Heart left ventricle (tissue), 16 donors: Measurements from ENCODE around the gene F11R. TPM values are rescaled to one million over a fixed set of nuclear protein-coding genes. Genes with fewer than 3 reads are reported as not detected.

Experiments used
- ATAC-seq, 4 donors: fragments of 200-7000 bp; cut with Tn5 transposase; one replicate each; pipeline ENCODE4 v1.9.1; 2020 to 2022; ENCODE audit warnings: moderate library complexity in 4 of 4, mild to moderate bottlenecking in 3 of 4, moderate number of reproducible peaks in 1 of 4
- DNase-seq, 5 donors: peaks; one replicate each; pipeline ENCODE4 v3.0.0-alpha.2; 2020
- H3K27ac ChIP-seq, 12 donors: fragments of 200-600 bp; sonication (generic) in 4 of 12; one replicate each; pipeline versions ENCODE4 v1.5.0 to v1.8.0; 2016 to 2022; ENCODE audit warnings: mild to moderate bottlenecking in 2 of 12
- H3K27me3 ChIP-seq, 9 donors: fragments of 200-600 bp; sonication (generic) in 2 of 9; one replicate each; pipeline versions ENCODE4 v1.5.1 to v1.8.0; 2016 to 2022; ENCODE audit warnings: mild to moderate bottlenecking in 3 of 9
- H3K36me3 ChIP-seq, 9 donors: fragments of 200-600 bp; sonication (generic) in 2 of 9; one replicate each; pipeline versions ENCODE4 v1.5.0 to v1.8.0; 2018 to 2022; ENCODE audit warnings: mild to moderate bottlenecking in 2 of 9
- H3K4me1 ChIP-seq, 12 donors: fragments of 200-600 bp; sonication (generic) in 4 of 12; one replicate each; pipeline versions ENCODE4 v1.5.0 to v1.8.0; 2016 to 2022; ENCODE audit warnings: mild to moderate bottlenecking in 3 of 12
- H3K4me3 ChIP-seq, 12 donors: fragments of 200-600 bp; sonication (generic) in 4 of 12; one replicate each; pipeline versions ENCODE4 v1.5.0 to v1.8.0; 2017 to 2022; ENCODE audit warnings: mild to moderate bottlenecking in 9 of 12, moderate library complexity in 4 of 12
- H3K9me3 ChIP-seq, 12 donors: fragments of 200-600 bp; sonication (generic) in 4 of 12; one replicate each; pipeline versions ENCODE4 v1.5.0 to v1.8.0; 2016 to 2022; ENCODE audit warnings: mild to moderate bottlenecking in 1 of 12
- POLR2A ChIP-seq, 2 donors: fragments of 450-650 bp; IDR thresholded peaks; one replicate each; pipeline ENCODE4 v1.6.1; 2017; ENCODE audit warnings: antibody characterized with exemption in 2 of 2, mild to moderate bottlenecking in 2 of 2, moderate library complexity in 2 of 2
- WGBS, 4 donors: extraction: QIAGEN DNeasy Blood & Tissue Kit in 2 of 4; methylation state at CpG; one replicate each; pipeline versions ENCODE4 v1.1.5 to v1.1.7; 2013 to 2018; 5-methylcytosine and 5-hydroxymethylcytosine counted together
- intact Hi-C, 10 donors: fragments of 100-400 bp; cut with DNase I; formaldehyde crosslinking; loops; one replicate each; pipeline versions ENCODE4 v1.11.1 to v1.14.2; 2022
- polyA plus RNA-seq, 2 donors: library from polyadenylated mRNA; stranded (reverse); fragments of 200-250 nt; gene quantifications; one replicate each; pipeline ENCODE4 v1.2.3, GENCODE V29; 2013
- total RNA-seq, 9 donors: library from RNA; depleted of rRNA in 2 of 9; stranded (reverse); fragments of >200 nt in 2 of 9; fragmentation: NEBNext Ultra II Directional in 3 of 9; extraction: Animal tissue kit (Norgen Biotek cat#: 25700) in 3 of 9; gene quantifications; one replicate each; pipeline versions ENCODE4 v1.1.0 to v1.2.4, GENCODE V29; 2016 to 2023
- TF ChIP-seq, protein P1 (sequence below), 12 donors: fragments of 200-600 bp; sonication (generic) in 4 of 12; IDR thresholded peaks; one replicate each; pipeline versions ENCODE4 v1.5.0 to v1.8.0; 2018 to 2022; ENCODE audit warnings: antibody characterized with exemption in 12 of 12, mild to moderate bottlenecking in 5 of 12
- donor health status: ischemic (EF 13 %, LVEDD 7.1; RV severe dilation, severe dysfunction).
- donor health status: healthy with polysubstance abuse.
- donor health status: DM: no; HTN: yes; CAD: no.
- donor health status: DM: no; HTN: no; CAD: no.
- donor health status: ischemic (EF 25% LVEDD 6.9; RV normal size, moderate dysfunction).
- donor health status: ischemic (EF 25% LVEDD 5.7; RV mildly dilated, moderate dysfunction).
- donor health status: healthy.
- donor health status: DM: yes; HTN: yes; CAD: no.
- donor health status: ischemic (EF 35%, LVEDD 5.7; RV mildly dilated, moderate dysfunction).
- donor health status: nonischemic (EF 11% LVEDD 7.7; RV severe dilation, severe dysfunction).
- donor health status: DM: yes; HTN: yes; CAD: no.
- donor health status: PGD.
- donor health status: ischemic (EF 29% LVEDD 5.4; RV normal size, mild dysfunction).
- donor health status: nonischemic (EF 23%, LVEDD 6.1; RV moderate dilation, normal function).

The F11R gene
- total and polyA plus RNA-seq, 11 donors: 7.4 to 23.4 (median 10.9) TPM

DNA sequence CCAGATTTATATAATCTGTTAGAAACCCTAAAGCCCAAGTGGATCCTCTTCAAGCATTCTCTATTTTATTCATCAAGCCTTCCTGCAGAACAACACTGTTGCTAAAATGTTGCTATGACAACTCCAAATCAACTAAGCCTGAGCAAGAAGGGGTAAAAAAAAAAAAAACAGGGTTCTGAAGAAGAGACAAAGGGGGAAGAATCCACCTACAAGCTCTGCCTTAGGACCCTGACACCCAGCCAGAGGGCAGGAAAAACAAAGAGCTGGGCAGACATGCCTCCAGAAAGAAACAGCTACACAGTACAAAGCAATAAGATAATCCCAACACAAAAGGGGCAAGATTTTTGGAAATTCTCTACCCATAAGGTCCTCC lies 23.6 kb upstream of the F11R start:
- peaks cover 0 to 46% (median 15%) of the 10 kb centered on the region in 12 donors for H3K4me1 ChIP-seq
- peak overlapping the region; percentile 69 to 99 (median 82) for H3K4me3 ChIP-seq
- intact Hi-C loops: loop anchor here in 9 of 10 donors (2.0 to 10.0 kb wide), 5 partner anchors 24 to 90 kb away; partner anchors contain the start of genes DEDD (in 3 of the 9), F11R (in 2 of the 9) and KLHDC9 (in 1 of the 9)
- no peak for TF ChIP-seq POLR2A (IDR thresholded peaks at IDR 0.05)
- TF ChIP-seq, protein P1, sequence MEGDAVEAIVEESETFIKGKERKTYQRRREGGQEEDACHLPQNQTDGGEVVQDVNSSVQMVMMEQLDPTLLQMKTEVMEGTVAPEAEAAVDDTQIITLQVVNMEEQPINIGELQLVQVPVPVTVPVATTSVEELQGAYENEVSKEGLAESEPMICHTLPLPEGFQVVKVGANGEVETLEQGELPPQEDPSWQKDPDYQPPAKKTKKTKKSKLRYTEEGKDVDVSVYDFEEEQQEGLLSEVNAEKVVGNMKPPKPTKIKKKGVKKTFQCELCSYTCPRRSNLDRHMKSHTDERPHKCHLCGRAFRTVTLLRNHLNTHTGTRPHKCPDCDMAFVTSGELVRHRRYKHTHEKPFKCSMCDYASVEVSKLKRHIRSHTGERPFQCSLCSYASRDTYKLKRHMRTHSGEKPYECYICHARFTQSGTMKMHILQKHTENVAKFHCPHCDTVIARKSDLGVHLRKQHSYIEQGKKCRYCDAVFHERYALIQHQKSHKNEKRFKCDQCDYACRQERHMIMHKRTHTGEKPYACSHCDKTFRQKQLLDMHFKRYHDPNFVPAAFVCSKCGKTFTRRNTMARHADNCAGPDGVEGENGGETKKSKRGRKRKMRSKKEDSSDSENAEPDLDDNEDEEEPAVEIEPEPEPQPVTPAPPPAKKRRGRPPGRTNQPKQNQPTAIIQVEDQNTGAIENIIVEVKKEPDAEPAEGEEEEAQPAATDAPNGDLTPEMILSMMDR (IDR thresholded peaks at IDR 0.05): no peak
- ATAC-seq (no peak), DNase-seq (no peak)
- H3K9me3 ChIP-seq: no peaks in the 10 kb centered on the region
- no peaks in the 10 kb centered on the region for H3K27me3 ChIP-seq
- H3K36me3 ChIP-seq: peaks cover 0 to 54% (median 38%) of the 10 kb centered on the region in 9 donors
- peak overlapping the region; percentile 87 to 98 (median 96) for H3K27ac ChIP-seq

DNA sequence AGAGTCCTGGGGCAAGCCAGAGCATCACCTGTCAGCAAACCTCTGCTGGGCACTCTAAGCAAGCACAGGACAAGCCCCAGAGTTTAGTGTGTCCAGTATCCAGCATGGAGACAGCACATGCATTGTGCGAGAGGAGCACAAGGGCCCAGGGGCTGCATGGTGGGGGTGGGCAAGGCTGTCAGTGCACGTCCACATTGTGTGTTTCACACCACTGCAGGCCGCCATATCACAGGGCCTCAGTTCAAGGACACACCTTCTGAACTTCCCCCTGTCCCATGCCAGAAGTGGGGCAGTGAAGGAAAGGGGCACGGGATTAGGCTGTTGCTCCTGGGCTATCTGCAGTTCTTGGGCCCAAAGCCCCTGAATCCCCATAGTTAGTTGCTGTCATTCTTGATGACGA lies 18.6 kb upstream of the F11R start:
- ATAC-seq (peak in 1 of 4 donors; percentile 6), DNase-seq (no peak)
- H3K4me1 ChIP-seq: peaks cover 0 to 35% (median 13%) of the 10 kb centered on the region in 12 donors
- H3K27ac ChIP-seq: no peak overlapping the region
- intact Hi-C loops: loop anchor here in 1 of 10 donors (2.0 kb wide), 1 partner anchor 39 kb away; no protein-coding TSS in a partner anchor
- peaks cover 0 to 51% (median 42%) of the 10 kb centered on the region in 9 donors for H3K36me3 ChIP-seq
- TF ChIP-seq, protein P1 (IDR thresholded peaks at IDR 0.05): no peak
- TF ChIP-seq POLR2A (IDR thresholded peaks at IDR 0.05): no peak
- WGBS, 4 donors: 74 to 91% (median 86%) methylated on average over 5 of the region's 5 CpGs
- no peaks in the 10 kb centered on the region for H3K9me3 ChIP-seq
- H3K4me3 ChIP-seq: no peak overlapping the region
- H3K27me3 ChIP-seq: no peaks in the 10 kb centered on the region

- intact Hi-C loops: loop anchor here in 1 of 10 donors (2.0 kb wide), 1 partner anchor 38 kb away; no protein-coding TSS in a partner anchor
- H3K27ac ChIP-seq: peak overlapping the region in 2 of 12 donors; percentile 46 to 62
- no peaks in the 10 kb centered on the region for H3K27me3 ChIP-seq
- TF ChIP-seq, protein P1 (IDR thresholded peaks at IDR 0.05): no peak
- TF ChIP-seq POLR2A (IDR thresholded peaks at IDR 0.05): no peak
- H3K9me3 ChIP-seq: no peaks in the 10 kb centered on the region
- H3K4me3 ChIP-seq: peak overlapping the region in 11 of 12 donors; percentile 34 to 71 (median 52)
- peaks cover 0 to 31% (median 9%) of the 10 kb centered on the region in 12 donors for H3K4me1 ChIP-seq
- WGBS, 4 donors: 15 to 36% (median 26%) methylated on average over 3 of the region's 3 CpGs
- ATAC-seq (no peak), DNase-seq (no peak)
- H3K36me3 ChIP-seq: peaks cover 0 to 51% (median 42%) of the 10 kb centered on the region in 9 donors
Observed at GRCh38 chr1:161039154-161039545, 18.2 kb upstream of the F11R start.

DNA sequence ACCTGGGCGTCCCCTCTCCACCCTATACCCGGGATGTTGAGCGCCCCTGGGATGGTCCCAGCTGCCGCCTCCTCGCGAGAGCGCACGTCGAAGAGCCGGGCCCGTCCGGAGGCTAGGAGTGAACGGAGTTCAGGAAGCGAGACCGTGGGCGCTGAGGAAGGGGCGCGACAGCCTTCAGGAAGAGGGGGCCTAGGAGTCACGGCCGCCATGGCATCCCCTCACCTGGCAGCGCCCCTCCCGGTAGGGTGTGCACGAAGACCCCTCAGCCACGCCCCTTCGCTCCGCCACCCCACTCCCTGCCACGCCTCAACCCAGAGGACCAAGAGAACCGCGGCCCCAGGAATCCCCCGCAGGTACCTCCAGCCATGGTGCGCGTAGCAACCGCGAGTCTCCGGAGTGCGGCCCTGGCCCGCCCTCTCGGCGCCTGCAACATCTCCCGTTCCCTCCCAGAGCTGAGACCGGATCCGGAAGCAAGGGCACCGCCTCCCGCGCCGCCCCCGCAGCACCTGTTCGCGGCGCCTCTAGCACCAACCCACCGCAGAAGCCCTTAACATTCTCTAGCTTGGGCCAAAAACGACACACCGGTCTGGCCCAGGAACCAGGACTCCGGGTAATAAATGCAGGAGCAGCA lies 17.7 kb upstream of the F11R start, which contains the start of gene TSTD1:
Gene TSTD1 (minus strand): TSS at position 442 of the 631 bp plus-strand sequence. CDS start 75 bp downstream, at position 367.
- Histone ChIP-seq H3K4me1 (peaks cover 0 to 26% (median 4%) of the 10 kb centered on the region in 12 donors), H3K27ac (peak within 1 kb of the TSS in 2 of 12 donors; percentile 46 to 62), H3K4me3 (peak within 1 kb of the TSS; percentile 18 to 71 (median 50)), H3K36me3 (peaks cover 0 to 51% (median 42%) of the 10 kb centered on the region in 9 donors), H3K9me3 (no peaks in the 10 kb centered on the region), H3K27me3 (no peaks in the 10 kb centered on the region)
- 23 to 58% (median 41%) methylated on average over 33 to 54 of the region's 54 CpGs for WGBS, 4 donors
- DNase-seq: peak; percentile 58 to 78 (median 62)
- ATAC-seq: peak; percentile 29 to 87 (median 85)
- no peak for TF ChIP-seq POLR2A (IDR thresholded peaks at IDR 0.05)
- TF ChIP-seq, protein P1 (IDR thresholded peaks at IDR 0.05): no peak
- intact Hi-C loops: loop anchor here in 1 of 10 donors (2.0 kb wide), 1 partner anchor 38 kb away; no protein-coding TSS in a partner anchor
